Thyroid gland (tissue), 4 donors: ENCODE results near the gene ST7. TPM values are rescaled to one million over a fixed set of nuclear protein-coding genes. Genes with fewer than 3 reads are reported as not detected.

Source experiments
- DNase-seq, 2 donors: peaks; one replicate each; pipeline ENCODE4 v3.0.0-alpha.2; 2019
- H3K27ac ChIP-seq, 3 donors: fragments of 200-600 bp; sonication (generic); 1 replicate in 2 of 3; 2 replicates in 1 of 3; pipeline ENCODE4 v1.5.1; 2016 to 2019; ENCODE audit warnings: mild to moderate bottlenecking in 1 of 3, moderate library complexity in 1 of 3
- H3K27me3 ChIP-seq: fragments of 200-600 bp; sonication (generic); one replicate; pipeline ENCODE4 v1.5.1; 2019
- H3K36me3 ChIP-seq, 2 donors: fragments of 200-600 bp; sonication (generic); one replicate each; pipeline ENCODE4 v1.5.1; 2016 to 2019
- H3K4me1 ChIP-seq, 2 donors: fragments of 200-600 bp; sonication (generic); one replicate each; pipeline ENCODE4 v1.5.1; 2017 to 2019
- H3K4me3 ChIP-seq, 3 donors: fragments of 200-600 bp; sonication (generic); replicated peaks in 1 of 3; 1 replicate in 2 of 3; 2 replicates in 1 of 3; pipeline ENCODE4 v1.5.1; 2016; ENCODE audit warnings: mild to moderate bottlenecking in 1 of 3
- H3K9me3 ChIP-seq: fragments of 200-600 bp; sonication (generic); one replicate; pipeline ENCODE4 v1.5.1; 2017
- POLR2A ChIP-seq, 2 donors: fragments of 450-650 bp; IDR thresholded peaks; one replicate each; pipeline ENCODE4 v1.6.1; 2017; ENCODE audit warnings: antibody characterized with exemption in 2 of 2, mild to moderate bottlenecking in 2 of 2, moderate library complexity in 1 of 2
- WGBS, 2 donors: methylation state at CpG; one replicate each; pipeline ENCODE4 v1.1.5; 2017; 5-methylcytosine and 5-hydroxymethylcytosine counted together
- intact Hi-C: fragments of 100-400 bp; cut with DNase I; formaldehyde crosslinking; loops from one replicate; pipeline ENCODE4 v1.15.1; 2023
- total RNA-seq, 4 donors: library from RNA; depleted of rRNA; stranded (reverse); fragments of >200 nt; gene quantifications; one replicate each; pipeline ENCODE4 v1.2.3, GENCODE V29; 2016
- TF ChIP-seq, protein P1 (sequence below), 6 experiments: fragments of 200-600 bp in 3 of 6; fragments of 450-650 bp in 3 of 6; sonication (generic) in 3 of 6; IDR thresholded peaks; one replicate each; pipeline ENCODE4 v1.5.1; 2016 to 2019; ENCODE audit warnings: antibody characterized with exemption in 6 of 6, mild to moderate bottlenecking in 2 of 6, inconsistent platforms in 1 of 6, moderate library complexity in 1 of 6

The ST7 gene
- total RNA-seq, 4 donors from 2014 or later: 62.8 to 75.1 (median 66.7) TPM

DNA sequence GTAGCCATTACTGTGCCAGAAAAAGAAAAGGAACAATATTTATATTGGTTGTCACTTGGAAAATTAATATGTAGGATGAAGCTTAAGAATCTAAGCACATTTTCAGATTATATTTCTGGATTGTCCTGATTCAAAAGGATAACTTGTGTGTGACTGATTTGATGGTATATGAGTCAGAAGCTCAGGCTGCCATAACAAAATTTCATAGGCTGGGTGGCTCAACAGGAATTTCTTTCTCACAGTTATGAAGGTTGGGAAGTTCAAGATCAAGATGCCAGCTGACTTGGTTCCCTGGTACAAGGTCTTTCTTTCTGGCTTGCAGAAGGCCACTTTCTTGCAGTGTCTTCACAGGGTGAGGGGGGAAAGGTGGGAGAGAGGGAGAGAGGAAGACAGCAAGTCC, 108.5 kb downstream of the ST7 start:
- no peak for DNase-seq
- no peak overlapping the region for H3K27ac ChIP-seq
- no peaks in the 10 kb centered on the region for H3K27me3 ChIP-seq
- TF ChIP-seq POLR2A (IDR thresholded peaks at IDR 0.05): no peak
- TF ChIP-seq, protein P1, sequence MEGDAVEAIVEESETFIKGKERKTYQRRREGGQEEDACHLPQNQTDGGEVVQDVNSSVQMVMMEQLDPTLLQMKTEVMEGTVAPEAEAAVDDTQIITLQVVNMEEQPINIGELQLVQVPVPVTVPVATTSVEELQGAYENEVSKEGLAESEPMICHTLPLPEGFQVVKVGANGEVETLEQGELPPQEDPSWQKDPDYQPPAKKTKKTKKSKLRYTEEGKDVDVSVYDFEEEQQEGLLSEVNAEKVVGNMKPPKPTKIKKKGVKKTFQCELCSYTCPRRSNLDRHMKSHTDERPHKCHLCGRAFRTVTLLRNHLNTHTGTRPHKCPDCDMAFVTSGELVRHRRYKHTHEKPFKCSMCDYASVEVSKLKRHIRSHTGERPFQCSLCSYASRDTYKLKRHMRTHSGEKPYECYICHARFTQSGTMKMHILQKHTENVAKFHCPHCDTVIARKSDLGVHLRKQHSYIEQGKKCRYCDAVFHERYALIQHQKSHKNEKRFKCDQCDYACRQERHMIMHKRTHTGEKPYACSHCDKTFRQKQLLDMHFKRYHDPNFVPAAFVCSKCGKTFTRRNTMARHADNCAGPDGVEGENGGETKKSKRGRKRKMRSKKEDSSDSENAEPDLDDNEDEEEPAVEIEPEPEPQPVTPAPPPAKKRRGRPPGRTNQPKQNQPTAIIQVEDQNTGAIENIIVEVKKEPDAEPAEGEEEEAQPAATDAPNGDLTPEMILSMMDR (IDR thresholded peaks at IDR 0.05): no peak
- intact Hi-C loops: no loop called here
- H3K36me3 ChIP-seq: no peaks in the 10 kb centered on the region
- H3K4me3 ChIP-seq: no peak overlapping the region
- H3K4me1 ChIP-seq: peaks cover 3 to 11% of the 10 kb centered on the region in 2 donors
- H3K9me3 ChIP-seq: no peaks in the 10 kb centered on the region

DNA sequence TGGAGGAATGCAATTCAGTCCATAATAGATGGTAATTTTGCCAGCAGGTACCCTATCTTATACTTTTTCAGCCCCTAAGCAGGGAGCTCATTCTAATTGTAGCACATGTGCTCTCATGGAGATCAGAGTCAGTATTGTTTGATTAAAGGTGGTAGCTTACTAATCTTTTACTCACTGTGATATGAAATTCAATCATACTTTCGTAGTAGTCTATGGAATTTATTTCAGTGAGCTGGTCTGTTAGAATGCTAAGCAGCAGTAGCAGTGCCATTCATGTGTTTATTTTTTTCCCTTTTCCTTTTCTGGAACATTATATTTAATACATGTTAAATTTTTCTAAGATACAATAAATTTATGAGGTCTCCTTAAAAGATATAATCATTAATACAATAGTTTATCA, 109.0 kb downstream of the ST7 start:
- TF ChIP-seq POLR2A (IDR thresholded peaks at IDR 0.05): no peak
- TF ChIP-seq, protein P1 (IDR thresholded peaks at IDR 0.05): no peak
- Histone ChIP-seq H3K4me3 (no peak overlapping the region), H3K4me1 (peaks cover 3 to 11% of the 10 kb centered on the region in 2 donors), H3K27ac (no peak overlapping the region), H3K27me3 (no peaks in the 10 kb centered on the region), H3K36me3 (no peaks in the 10 kb centered on the region), H3K9me3 (no peaks in the 10 kb centered on the region)
- intact Hi-C loops: no loop called here
- 98 to 100% methylated on average over 1 of the region's 1 CpG for WGBS, 2 donors
- DNase-seq: no peak

DNA sequence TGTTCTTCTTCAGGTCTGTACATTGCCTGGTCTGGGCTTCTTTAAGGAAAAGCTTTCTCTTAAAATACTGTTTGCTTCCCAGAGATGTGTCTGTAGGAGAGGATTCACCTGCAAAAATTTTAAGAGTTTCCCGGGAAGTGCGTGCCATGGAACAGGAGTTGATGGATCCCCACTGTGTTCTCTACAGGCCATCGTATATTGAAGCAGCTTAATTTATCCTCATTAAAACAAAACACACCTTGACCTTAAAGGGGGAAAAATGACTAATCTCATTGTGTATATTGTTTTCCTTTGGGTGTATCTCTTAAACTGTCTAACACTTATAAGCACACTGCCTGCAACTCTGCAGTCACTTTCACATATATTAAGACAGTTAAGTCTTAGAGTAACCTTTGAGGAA, 111.4 kb downstream of the ST7 start:
- Histone ChIP-seq H3K36me3 (no peaks in the 10 kb centered on the region), H3K4me1 (peaks cover 19 to 32% of the 10 kb centered on the region in 2 donors), H3K9me3 (no peaks in the 10 kb centered on the region), H3K4me3 (no peak overlapping the region), H3K27me3 (no peaks in the 10 kb centered on the region), H3K27ac (no peak overlapping the region)
- intact Hi-C loops: no loop called here
- 95 to 98% methylated on average over 3 of the region's 3 CpGs for WGBS, 2 donors
- TF ChIP-seq POLR2A (IDR thresholded peaks at IDR 0.05): no peak
- TF ChIP-seq, protein P1 (IDR thresholded peaks at IDR 0.05): no peak
- no peak for DNase-seq

DNA sequence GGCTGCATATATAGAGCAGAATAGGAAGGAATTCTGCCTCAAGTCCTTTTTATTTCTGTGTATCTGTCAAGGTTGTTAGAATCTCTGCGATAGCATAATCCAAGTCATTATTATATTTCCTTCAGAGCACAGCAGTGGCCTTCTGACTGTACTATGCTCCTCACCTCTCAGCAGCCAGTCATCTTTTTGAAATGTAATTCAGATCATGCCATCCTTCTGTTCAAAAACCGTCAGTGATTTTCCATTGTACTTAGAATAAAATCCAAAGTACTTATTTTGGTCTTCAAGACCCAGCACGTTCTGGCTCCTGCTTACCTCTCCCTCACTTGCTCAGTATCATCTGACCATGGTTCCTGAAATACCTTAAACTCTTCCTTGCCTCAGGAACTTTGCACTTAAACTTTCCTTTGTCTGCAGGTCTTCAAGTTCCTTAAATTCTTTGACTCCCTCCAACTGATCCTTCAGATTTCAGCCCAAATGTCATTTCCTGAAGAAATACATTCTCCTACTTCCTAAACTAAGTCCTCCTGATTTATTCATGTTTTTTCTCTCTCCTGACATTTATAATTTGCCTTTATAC, 112.4 kb downstream of the ST7 start:
- peak overlapping the region in 1 of 3 donors; percentile 13 for H3K27ac ChIP-seq
- no peak for DNase-seq
- H3K36me3 ChIP-seq: no peaks in the 10 kb centered on the region
- H3K27me3 ChIP-seq: no peaks in the 10 kb centered on the region
- TF ChIP-seq POLR2A (IDR thresholded peaks at IDR 0.05): no peak
- TF ChIP-seq, protein P1 (IDR thresholded peaks at IDR 0.05): no peak
- peaks cover 23 to 31% of the 10 kb centered on the region in 2 donors for H3K4me1 ChIP-seq
- no peak overlapping the region for H3K4me3 ChIP-seq
- 76 to 82% methylated on average over 3 of the region's 3 CpGs for WGBS, 2 donors
- no peaks in the 10 kb centered on the region for H3K9me3 ChIP-seq
- intact Hi-C loops: no loop called here

DNA sequence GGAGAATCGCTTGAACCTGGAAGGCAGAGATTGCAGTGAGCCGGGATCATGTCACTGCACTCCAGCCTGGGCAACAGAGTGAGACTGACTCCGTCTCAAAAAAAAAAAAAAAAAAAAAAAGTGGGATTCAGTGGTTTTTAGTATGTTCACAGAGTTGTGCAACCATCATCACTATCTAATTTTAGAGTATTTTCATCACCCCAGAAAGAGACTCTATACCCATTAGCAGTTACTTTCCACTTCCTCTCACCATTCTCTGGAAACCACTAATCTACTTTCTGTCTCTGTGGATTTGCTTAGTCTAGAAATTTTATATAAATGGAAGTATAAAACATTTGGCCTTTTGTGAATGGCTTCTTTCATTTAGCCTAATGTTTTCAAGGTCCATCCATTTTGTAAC, 113.4 kb downstream of the ST7 start:
- WGBS, 2 donors: 83 to 95% methylated on average over 3 of the region's 3 CpGs
- H3K27me3 ChIP-seq: no peaks in the 10 kb centered on the region
- TF ChIP-seq, protein P1 (IDR thresholded peaks at IDR 0.05): no peak
- no peak for TF ChIP-seq POLR2A (IDR thresholded peaks at IDR 0.05)
- H3K4me3 ChIP-seq: no peak overlapping the region
- no peaks in the 10 kb centered on the region for H3K9me3 ChIP-seq
- intact Hi-C loops: no loop called here
- no peaks in the 10 kb centered on the region for H3K36me3 ChIP-seq
- DNase-seq: no peak
- H3K4me1 ChIP-seq: peaks cover 23 to 33% of the 10 kb centered on the region in 2 donors
- no peak overlapping the region for H3K27ac ChIP-seq
